GM23338 (cell line): Measurements from ENCODE around the gene FAM234A.

Source experiments
- CREB1 ChIP-seq: fragments of 250-450 bp; sonication (Bioruptor Pico); IDR thresholded peaks from 2 replicates; pipeline ENCODE4 v1.5.0; 2020; ENCODE audit warnings: low read depth, mild to moderate bottlenecking, moderate library complexity
- CTCF ChIP-seq, 2 experiments: fragments of 200-600 bp in 1 of 2; sonication (generic) in 1 of 2; conservative IDR thresholded peaks; 2 replicates each; pipeline versions ENCODE4 v1.5.1 to v1.6.1; 2016 to 2017; ENCODE audit warnings: antibody characterized with exemption in 2 of 2, low read depth in 2 of 2, mild to moderate bottlenecking in 2 of 2, moderate library complexity in 1 of 2
- ETS1 ChIP-seq: IDR thresholded peaks from 2 replicates; pipeline ENCODE4 v1.6.1; 2016; ENCODE audit warnings: antibody characterized with exemption
- EZH2 ChIP-seq: fragments of 200-600 bp; sonication (generic); IDR thresholded peaks from one replicate; pipeline ENCODE4 v1.8.0; 2017; ENCODE audit warnings: antibody characterized with exemption, mild to moderate bottlenecking, low read depth; ENCODE audit not compliant: unreplicated experiment
- EZH2phosphoT487 ChIP-seq: fragments of 200-600 bp; sonication (generic); IDR thresholded peaks from one replicate; pipeline ENCODE4 v1.8.1; 2018; ENCODE audit warnings: antibody characterized with exemption; ENCODE audit not compliant: unreplicated experiment
- JUNB ChIP-seq: IDR thresholded peaks from one replicate; pipeline ENCODE4 v1.6.1; 2016; ENCODE audit warnings: antibody characterized with exemption; ENCODE audit not compliant: unreplicated experiment
- POLR2AphosphoS5 ChIP-seq: IDR thresholded peaks from 2 replicates; pipeline ENCODE4 v1.6.1; 2016; ENCODE audit warnings: antibody characterized with exemption, low read depth
- REST ChIP-seq: IDR thresholded peaks from one replicate; pipeline ENCODE4 v1.6.1; 2018; ENCODE audit warnings: antibody characterized with exemption; ENCODE audit not compliant: unreplicated experiment

GRCh38 chr16:264440-264951, 29.9 kb downstream of the FAM234A start:
- TF ChIP-seq EZH2phosphoT487 (no peak), CREB1 (CRISPR knock-in tag) (no peak), CTCF (conservative IDR thresholded peaks at IDR 0.05; ENCODE audit: low read depth in 2 of 2) (no peak), EZH2 (no peak), REST (no peak), POLR2AphosphoS5 (no peak), JUNB (no peak), ETS1 (no peak)
